OCI-M2 (cell line): Measurements from ENCODE around the gene TM4SF5.

Source experiments
- DNase-seq: peaks from one replicate; lab custom pipeline; 2025; ENCODE audit not compliant: unreplicated experiment; lab: John Stamatoyannopoulos, UW

TM4SF5 gene

DNA sequence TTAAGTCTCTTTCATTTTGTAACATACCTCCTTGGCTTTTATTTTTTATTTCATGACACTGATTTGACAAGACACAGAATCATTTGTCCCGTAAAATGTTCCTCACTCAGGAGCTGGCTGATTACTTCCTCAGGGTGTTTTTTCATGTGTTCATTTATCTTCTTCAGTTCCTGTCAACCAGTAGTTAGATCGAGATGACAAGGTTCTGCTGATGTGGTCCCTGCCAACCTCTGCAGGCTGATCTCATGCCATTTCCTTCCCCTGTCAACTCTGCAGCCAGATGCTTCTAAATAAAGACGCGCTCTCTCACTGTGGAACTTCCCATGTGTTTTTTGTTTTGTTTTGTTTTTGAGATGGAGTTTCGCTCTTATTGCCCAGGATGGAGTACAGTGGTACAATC is 23.8 kb upstream of the TM4SF5 start:
- no peak for DNase-seq

- no peak for DNase-seq
Measured at GRCh38 chr17:4748686-4749085, 23.0 kb upstream of the TM4SF5 start.

- no peak for DNase-seq
Measured at GRCh38 chr17:4750606-4751005, 21.1 kb upstream of the TM4SF5 start.

- DNase-seq = no peak
Measured at GRCh38 chr17:4751932-4752331, 19.8 kb upstream of the TM4SF5 start.

DNA sequence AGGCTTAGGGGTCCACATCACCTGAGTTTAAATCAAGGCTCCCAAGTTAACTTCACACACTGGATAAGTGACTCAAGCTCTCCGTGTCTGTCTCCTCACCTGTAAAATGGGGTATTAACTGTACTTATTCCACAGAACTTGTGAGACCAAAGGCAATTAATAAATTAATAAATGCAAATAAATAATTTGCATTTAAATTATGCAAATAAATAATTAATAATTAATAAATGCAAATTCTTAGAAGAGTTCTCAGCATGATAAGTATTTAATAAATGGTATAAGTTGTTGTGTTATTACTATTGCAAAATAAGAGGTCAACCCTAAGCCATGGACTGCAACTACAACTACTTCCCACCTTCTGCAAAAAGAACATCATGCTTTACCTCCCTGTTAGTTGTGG is 18.3 kb upstream of the TM4SF5 start:
- no peak for DNase-seq

DNA sequence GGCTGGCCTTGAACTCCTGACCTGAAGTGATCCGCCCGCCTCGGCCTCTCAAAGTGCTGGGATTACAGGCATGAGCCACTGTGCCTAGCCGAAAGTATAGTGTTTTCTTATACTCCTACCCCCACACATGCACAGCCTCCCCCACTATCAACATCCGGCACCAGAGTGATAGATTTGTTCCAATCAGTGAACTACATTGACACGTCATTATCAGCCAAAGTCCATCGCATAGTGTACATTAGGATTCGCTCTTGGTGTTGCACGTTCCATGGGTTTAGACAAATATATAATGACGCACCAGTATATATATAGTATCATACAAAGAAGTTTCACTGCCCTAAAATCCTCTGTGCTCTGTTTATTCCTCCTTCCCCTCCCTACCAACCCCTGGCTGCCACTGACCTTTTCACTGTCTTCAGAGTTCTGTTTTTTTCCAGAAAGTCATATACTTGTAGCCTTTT is 11.9 kb upstream of the TM4SF5 start:
- no peak for DNase-seq

GRCh38 chr17:4764595-4764994 is 7.1 kb upstream of the TM4SF5 start:
- DNase-seq = no peak

- DNase-seq = no peak
Measured at GRCh38 chr17:4766201-4766600, 5.5 kb upstream of the TM4SF5 start.

- DNase-seq = no peak
Measured at GRCh38 chr17:4766723-4767122, 5.0 kb upstream of the TM4SF5 start.

- DNase-seq = no peak
Measured at GRCh38 chr17:4768298-4768697, 3.4 kb upstream of the TM4SF5 start.

DNA sequence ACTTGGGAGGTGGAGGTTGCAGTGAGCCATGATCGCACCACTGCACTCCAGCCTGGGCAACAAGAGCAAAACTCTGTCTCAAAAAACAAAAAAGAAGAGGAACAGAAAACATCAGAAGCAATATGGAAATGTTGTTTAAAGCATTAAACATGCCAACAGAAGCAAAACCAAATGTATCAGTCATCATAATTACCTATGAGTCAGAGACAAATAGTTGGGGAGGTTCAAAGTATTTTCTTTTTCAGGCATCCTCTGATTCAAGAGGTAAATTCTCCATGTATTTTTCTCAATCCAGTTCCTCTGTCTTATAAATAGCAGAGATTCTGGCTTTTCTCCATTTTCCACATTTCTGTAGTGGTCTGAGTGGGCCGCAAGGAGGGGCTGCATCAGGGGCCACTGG is 2.1 kb upstream of the TM4SF5 start:
- DNase-seq = no peak

- DNase-seq = no peak
Measured at GRCh38 chr17:4772235-4772613, 538 bp downstream of the TM4SF5 start.

- DNase-seq = no peak
Measured at GRCh38 chr17:4777969-4778760, 6.5 kb downstream of the TM4SF5 start.

DNA sequence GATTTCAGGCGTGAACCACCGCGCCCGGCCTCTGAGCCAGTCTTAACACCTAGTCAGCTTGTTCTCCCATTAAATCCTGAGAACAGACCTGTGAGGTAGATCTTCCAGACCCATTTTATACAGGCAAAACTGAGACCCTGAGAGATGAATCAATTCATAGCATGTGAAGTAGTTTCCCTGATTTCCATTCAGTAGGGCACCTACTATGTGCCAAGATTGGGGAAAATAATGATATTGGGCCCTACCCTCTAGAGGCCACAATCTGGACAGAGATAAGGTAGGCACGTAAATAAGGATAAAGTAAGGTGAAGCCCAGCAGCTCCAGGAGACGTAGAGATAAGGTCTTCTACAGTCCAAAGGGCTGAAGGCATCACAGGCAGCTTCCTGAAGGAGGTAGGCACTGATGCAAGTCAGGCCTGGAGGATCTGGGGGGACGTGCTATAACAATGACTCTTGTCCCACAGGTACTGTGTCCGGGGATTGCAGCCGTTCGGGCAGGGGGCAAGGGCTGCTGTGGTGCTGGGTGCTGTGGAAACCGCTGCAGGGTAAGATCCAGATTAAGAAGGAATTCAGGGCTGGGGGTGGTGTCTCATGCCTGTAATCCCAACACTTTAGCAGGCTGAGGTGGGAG is 8.8 kb downstream of the TM4SF5 start:
- no peak for DNase-seq

- DNase-seq = no peak
Measured at GRCh38 chr17:4782652-4783051, 11.0 kb downstream of the TM4SF5 start.

GRCh38 chr17:4785311-4786105 is 13.8 kb downstream of the TM4SF5 start:
- no peak for DNase-seq

GRCh38 chr17:4786106-4786511 is 14.4 kb downstream of the TM4SF5 start, which contains the start of gene VMO1:
Gene VMO1 (minus strand): TSS chr17:4786364. CDS start chr17:4786352, 12 bp downstream.
- no peak for DNase-seq

DNA sequence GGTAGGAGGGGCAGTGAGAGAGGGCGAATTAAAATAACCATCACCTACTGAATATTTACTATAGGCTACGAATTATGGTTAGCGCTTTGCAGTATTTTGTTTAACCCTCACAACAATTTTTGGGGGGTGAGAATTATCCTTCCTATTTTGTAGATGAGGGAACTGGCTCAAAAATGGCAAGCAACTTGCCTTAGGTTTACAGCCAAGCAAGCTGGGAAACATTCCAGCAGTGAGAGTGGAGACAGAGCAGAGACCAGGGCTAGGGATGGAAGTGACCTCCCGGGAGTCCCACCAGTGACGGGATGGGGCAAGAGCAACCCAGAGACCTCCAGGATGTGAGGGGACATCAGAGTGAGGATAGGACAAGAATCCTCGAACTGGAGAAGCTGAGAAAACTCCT is 14.8 kb downstream of the TM4SF5 start:
- DNase-seq = no peak

DNA sequence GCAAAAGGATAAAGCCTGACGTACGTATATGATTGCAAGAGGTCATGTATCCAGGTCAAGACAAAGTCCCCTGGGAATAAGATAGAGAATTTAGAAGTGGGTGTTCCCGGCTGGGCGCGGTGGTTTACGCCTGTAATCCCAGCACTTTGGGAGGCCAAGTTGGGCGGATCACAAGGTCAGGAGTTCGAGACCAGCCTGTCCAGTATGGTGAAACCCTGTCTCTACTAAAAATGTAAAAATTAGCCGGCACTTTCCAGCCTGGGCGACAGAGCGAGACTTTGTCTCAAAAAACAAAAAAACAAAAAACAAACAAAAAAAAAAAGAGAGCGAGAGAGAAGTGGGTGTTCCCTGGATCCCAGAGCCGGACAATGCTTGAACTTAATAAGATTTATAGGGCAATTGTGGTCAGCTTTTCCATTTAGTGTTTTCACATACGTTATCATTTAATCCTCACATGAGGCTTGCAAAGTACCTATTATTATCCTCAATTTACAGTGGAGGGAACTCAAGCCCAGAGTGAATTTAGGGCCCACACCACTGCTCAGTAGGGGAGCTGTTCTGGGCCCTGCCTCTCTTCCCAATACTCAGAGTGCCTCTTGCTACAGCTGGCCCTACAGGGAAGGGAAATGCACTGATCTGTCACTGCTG is 16.6 kb downstream of the TM4SF5 start:
- DNase-seq = no peak

GRCh38 chr17:4788807-4789700 is 17.4 kb downstream of the TM4SF5 start, which contains the start of gene GLTPD2:
Gene GLTPD2 (plus strand): TSS chr17:4788964. CDS start chr17:4789012, 48 bp downstream.
- DNase-seq = no peak
